GM21717 (cell line): ENCODE measurements around the gene MCRIP2.
"Not testable (repeated sequence)": the region's sequence is repeated elsewhere in the genome, so short reads cannot be mapped to it uniquely, and the experiment has no call there.

Source experiments
- ATAC-seq: cut with Tn5 transposase; IDR thresholded peaks from one replicate; pipeline ENCODE4 v1.9.1; 2021; ENCODE audit warnings: mild to moderate bottlenecking, moderate library complexity; ENCODE audit not compliant: unreplicated experiment

Gene MCRIP2

DNA sequence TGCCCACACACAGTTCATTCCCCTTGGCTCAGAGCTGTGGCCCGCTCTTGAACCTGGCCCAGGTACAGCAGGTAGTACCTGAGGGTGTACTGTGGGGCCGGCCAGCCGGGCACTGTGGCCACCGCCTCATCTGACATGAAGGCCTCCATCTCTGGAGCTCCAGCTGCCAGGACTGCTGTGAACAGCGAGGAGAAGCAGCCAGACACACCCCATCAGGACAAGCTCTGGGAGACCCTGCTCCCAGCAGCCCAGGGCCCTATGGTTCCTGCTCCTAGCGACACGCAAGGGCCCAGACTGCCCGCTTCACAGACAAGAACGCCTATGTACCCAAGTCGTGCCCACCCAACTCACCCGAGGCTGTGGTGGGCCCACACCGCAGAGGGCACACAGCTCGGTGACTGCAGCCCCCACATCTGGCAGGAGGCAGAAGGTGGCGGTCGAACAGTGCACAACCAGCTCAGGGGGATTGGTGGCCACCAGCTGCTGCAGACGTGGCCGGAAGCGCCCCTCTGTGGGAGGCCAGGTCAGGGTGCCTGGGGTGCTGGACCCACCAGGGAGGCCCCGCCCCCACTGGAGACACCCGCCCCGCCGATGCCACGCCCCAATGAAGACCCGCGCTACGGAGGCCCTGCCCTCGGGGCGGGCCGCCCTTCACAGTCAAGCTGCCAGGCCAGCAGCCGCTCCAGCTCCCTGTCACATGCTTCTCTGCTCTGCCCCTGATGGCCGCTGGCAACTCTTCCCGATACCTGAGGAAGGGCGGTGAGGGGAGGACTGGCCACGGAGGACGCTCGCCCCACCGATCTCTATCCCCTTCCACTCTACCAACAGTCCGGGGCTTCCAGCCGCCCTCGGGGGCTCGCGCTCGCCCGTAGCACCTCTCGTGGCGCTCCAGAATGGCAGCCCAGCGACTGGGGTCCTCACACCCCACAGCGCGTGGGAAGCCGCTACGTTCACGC is 37.5 kb downstream of the MCRIP2 start:
- ATAC-seq = no peak

- ATAC-seq = peak; percentile 31
Measured at GRCh38 chr16:679814-680624, 38.4 kb downstream of the MCRIP2 start, which contains the start of gene STUB1. TSS of gene STUB1 (plus strand) at chr16:680410. CDS start at chr16:680526, 116 bp downstream.

- no peak for ATAC-seq
Measured at GRCh38 chr16:680625-680945, 39.0 kb downstream of the MCRIP2 start.

DNA sequence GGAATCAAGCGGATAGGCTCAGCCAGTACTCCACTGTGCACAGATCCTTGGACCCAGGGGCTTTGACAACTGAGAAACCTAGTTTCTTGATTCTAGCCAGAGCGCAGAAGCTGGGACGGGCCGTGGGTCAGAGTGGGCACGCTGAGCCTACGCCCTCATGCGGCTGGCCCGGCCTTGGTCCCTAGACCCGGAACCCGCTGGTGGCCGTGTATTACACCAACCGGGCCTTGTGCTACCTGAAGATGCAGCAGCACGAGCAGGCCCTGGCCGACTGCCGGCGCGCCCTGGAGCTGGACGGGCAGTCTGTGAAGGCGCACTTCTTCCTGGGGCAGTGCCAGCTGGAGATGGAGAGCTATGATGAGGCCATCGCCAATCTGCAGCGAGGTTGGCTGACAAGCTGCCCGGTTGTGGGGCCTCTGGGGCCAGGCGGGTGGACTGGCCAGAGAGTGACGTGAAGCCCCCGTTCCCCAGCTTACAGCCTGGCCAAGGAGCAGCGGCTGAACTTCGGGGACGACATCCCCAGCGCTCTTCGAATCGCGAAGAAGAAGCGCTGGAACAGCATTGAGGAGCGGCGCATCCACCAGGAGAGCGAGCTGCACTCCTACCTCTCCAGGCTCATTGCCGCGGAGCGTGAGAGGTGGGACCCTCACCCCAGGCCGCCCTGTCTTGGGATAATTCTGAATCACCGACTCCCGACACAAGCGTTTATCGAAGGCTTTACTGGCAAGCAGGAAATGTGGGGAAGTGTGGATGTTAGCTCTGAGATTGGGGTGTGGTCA is 39.5 kb downstream of the MCRIP2 start:
- ATAC-seq = no peak

DNA sequence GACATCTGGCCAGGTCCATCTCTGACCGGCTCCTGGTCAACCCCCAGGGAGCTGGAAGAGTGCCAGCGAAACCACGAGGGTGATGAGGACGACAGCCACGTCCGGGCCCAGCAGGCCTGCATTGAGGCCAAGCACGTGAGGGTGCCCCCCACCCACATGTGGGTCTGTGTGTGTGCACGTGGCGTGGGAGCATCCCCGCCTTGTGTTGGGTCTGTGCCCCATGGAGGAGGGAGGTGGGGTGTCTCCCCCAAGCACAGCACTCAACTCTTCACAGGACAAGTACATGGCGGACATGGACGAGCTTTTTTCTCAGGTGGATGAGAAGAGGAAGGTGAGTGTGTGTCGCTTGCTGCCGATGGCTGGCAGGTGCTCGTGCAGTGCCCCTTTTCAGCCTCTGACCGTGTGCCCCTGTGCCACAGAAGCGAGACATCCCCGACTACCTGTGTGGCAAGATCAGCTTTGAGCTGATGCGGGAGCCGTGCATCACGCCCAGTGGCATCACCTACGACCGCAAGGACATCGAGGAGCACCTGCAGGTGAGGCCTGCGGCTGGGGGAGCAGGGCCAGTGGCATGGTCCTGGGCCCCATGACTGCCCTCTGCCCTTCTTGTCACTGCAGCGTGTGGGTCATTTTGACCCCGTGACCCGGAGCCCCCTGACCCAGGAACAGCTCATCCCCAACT is 40.3 kb downstream of the MCRIP2 start:
- no peak for ATAC-seq

DNA sequence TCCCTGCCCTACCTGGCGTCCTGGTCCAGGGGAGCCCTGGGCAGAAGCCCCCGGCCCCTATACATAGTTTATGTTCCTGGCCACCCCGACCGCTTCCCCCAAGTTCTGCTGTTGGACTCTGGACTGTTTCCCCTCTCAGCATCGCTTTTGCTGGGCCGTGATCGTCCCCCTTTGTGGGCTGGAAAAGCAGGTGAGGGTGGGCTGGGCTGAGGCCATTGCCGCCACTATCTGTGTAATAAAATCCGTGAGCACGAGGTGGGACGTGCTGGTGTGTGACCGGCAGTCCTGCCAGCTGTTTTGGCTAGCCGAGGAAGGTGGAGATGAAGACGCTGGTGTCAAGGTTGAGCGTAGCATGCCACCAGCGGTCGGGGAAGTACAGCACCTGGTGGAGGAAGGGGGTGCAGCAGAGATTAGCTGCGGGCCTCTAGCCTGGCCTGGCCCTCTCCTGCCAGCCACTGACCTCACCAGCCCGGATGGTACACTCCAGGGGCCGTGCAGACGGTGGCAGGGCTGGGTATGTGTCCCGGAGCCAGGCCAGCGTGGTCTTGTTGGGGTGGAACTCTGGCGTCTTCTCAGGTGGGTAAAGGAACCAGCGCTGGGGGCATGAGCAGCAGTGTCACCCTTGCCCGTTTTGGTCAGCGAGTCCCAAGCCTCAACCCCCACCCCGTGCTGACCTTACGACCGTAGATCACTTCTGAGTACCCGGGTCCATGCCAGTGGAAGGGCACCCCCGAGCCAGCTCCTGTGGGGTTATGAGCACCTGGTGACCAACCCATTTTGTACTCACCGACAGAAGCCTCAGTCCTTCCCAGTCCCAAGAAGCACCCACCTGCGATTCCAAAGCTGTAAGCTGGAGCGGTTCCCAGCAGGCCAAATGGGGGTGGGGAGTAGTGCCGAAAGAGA is 41.1 kb downstream of the MCRIP2 start:
- no peak for ATAC-seq

- no peak for ATAC-seq
Measured at GRCh38 chr16:683396-684070, 41.9 kb downstream of the MCRIP2 start.

DNA sequence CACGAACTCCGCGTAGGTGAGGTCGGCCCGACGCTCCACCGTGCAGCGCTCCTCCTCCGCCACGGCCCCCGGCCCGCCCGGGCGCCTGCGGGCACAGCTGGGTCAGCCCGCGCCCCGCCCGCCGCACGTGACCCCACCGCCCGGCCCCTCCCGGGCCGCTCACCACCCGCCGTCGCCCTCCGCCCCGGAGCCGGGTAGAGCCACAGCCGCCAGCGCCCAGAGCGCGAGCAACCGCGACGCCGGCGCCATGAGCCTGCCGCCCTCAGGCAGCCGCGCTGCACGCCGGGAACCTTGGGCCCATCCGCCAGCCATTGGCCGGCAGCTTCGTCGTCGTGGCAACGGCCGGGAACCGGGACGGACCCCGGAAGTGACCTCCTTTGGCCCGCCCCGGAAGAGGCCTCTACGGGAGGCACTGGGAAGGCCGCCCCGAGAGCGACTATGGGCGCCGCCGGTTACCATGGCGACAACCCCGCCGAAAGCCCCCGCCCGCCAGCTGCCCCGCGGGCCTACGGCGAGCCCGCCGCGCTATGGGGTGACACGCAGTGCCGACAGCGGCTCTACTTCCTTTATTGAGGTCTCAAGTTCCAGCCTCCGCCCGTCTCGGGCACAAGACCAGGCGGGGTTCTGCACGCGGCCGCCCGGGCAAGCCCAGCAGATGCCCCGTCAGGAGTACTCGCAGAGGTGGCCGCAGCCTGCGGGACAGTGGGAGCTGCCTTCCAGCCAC is 42.6 kb downstream of the MCRIP2 start, which contains the start of gene JMJD8:
JMJD8 (minus strand) TSS at position 264 of the 724 bp plus-strand sequence; CDS start at position 249, 15 bp downstream.
- peak; percentile 39 for ATAC-seq

- ATAC-seq = no peak
Measured at GRCh38 chr16:684961-685696, 43.5 kb downstream of the MCRIP2 start.

- no peak for ATAC-seq
Measured at GRCh38 chr16:685967-686366, 44.3 kb downstream of the MCRIP2 start.

- no peak for ATAC-seq
Measured at GRCh38 chr16:686459-687260, 45.0 kb downstream of the MCRIP2 start.

GRCh38 chr16:687499-687898 is 45.9 kb downstream of the MCRIP2 start:
- ATAC-seq = no peak

GRCh38 chr16:689175-689897 is 47.7 kb downstream of the MCRIP2 start:
- no peak for ATAC-seq

DNA sequence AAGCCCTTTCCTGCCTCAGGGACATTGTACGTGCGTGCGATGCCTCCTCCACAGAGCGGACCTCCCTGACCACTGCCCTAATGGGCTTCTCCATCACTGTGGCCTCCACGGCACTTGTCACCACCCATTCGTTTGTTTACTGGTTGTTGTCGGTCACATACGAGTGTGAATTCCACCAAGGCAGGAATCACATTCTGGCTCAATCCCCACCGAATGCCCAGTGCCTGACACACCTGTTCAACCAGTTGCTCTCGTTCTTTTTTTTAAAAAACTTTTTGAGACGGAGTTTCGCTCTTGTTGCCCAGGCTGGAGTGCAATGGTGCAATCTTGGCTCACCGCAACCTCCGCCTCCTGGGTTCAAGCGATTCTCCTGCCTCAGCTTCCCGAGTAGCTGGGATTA is 49.6 kb downstream of the MCRIP2 start:
- not testable (repeated sequence) for ATAC-seq

- ATAC-seq = no peak
Measured at GRCh38 chr16:692356-693108, 50.9 kb downstream of the MCRIP2 start.
